ENCODE results near the gene CLDN6. TPM values are rescaled to one million over a fixed set of nuclear protein-coding genes. Genes with fewer than 3 reads are reported as not detected.

CLDN6 gene
- polyA plus RNA-seq, 3 donors from 2014 or later = not detected

GRCh38 chr16:2991566-2992261, 26.3 kb downstream of the CLDN6 start:
- no peaks in the 10 kb centered on the region for H3K27me3 Mint-ChIP-seq (ENCODE audit: low read depth in 3 of 3)
- no peak overlapping the region for H3K27ac Mint-ChIP-seq
- no peak overlapping the region for H3K4me3 Mint-ChIP-seq
- H3K36me3 Mint-ChIP-seq = no peaks in the 10 kb centered on the region
- H3K4me1 Mint-ChIP-seq = no peaks in the 10 kb centered on the region
- no peak for DNase-seq
- H3K9me3 Mint-ChIP-seq = no peaks in the 10 kb centered on the region

- no peak for DNase-seq
- Mint-ChIP-seq H3K36me3 (no peaks in the 10 kb centered on the region), H3K27me3 (ENCODE audit: low read depth in 3 of 3) (no peaks in the 10 kb centered on the region), H3K4me1 (no peaks in the 10 kb centered on the region), H3K4me3 (no peak overlapping the region), H3K9me3 (no peaks in the 10 kb centered on the region), H3K27ac (no peak overlapping the region)
Observed at GRCh38 chr16:2990891-2991290, 27.1 kb downstream of the CLDN6 start.

GRCh38 chr16:2988590-2989099, 29.3 kb downstream of the CLDN6 start:
- peaks cover 0 to 4% of the 10 kb centered on the region in 2 donors for H3K4me1 Mint-ChIP-seq
- H3K9me3 Mint-ChIP-seq = no peaks in the 10 kb centered on the region
- H3K4me3 Mint-ChIP-seq = no peak overlapping the region

GRCh38 chr16:2987833-2988232, 30.1 kb downstream of the CLDN6 start:
- DNase-seq = no peak
- Mint-ChIP-seq H3K4me3 (no peak overlapping the region), H3K9me3 (no peaks in the 10 kb centered on the region), H3K27me3 (ENCODE audit: low read depth in 3 of 3) (no peaks in the 10 kb centered on the region), H3K36me3 (no peaks in the 10 kb centered on the region), H3K4me1 (peaks cover 0 to 4% of the 10 kb centered on the region in 2 donors), H3K27ac (no peak overlapping the region)

More at GRCh38 chr16:2988590-2989099, 29.3 kb downstream of the CLDN6 start:
- H3K27ac Mint-ChIP-seq = no peak overlapping the region
- DNase-seq = no peak
- no peaks in the 10 kb centered on the region for H3K36me3 Mint-ChIP-seq
- no peaks in the 10 kb centered on the region for H3K27me3 Mint-ChIP-seq (ENCODE audit: low read depth in 3 of 3)

GRCh38 chr16:2987286-2987685, 30.7 kb downstream of the CLDN6 start:
- Mint-ChIP-seq H3K4me1 (peaks cover 3 to 6% of the 10 kb centered on the region in 2 donors), H3K27me3 (ENCODE audit: low read depth in 3 of 3) (peaks cover 0 to 1% (median 1%) of the 10 kb centered on the region in 3 donors), H3K4me3 (no peak overlapping the region), H3K9me3 (no peaks in the 10 kb centered on the region), H3K36me3 (no peaks in the 10 kb centered on the region), H3K27ac (no peak overlapping the region)
- no peak for DNase-seq

GRCh38 chr16:2986623-2987188, 31.3 kb downstream of the CLDN6 start:
- Mint-ChIP-seq H3K4me3 (no peak overlapping the region), H3K27ac (no peak overlapping the region), H3K4me1 (peaks cover 8 to 9% of the 10 kb centered on the region in 2 donors), H3K36me3 (no peaks in the 10 kb centered on the region), H3K9me3 (no peaks in the 10 kb centered on the region), H3K27me3 (ENCODE audit: low read depth in 3 of 3) (peaks cover 1 to 2% (median 1%) of the 10 kb centered on the region in 3 donors)
- DNase-seq = no peak

- peaks cover 1 to 4% (median 2%) of the 10 kb centered on the region in 3 donors for H3K27me3 Mint-ChIP-seq (ENCODE audit: low read depth in 3 of 3)
- H3K27ac Mint-ChIP-seq = no peak overlapping the region
- peaks cover 15% of the 10 kb centered on the region in 2 donors for H3K4me1 Mint-ChIP-seq
- H3K36me3 Mint-ChIP-seq = no peaks in the 10 kb centered on the region
- no peak overlapping the region for H3K4me3 Mint-ChIP-seq
- no peak for DNase-seq
- no peaks in the 10 kb centered on the region for H3K9me3 Mint-ChIP-seq
Observed at GRCh38 chr16:2985893-2986355, 32.1 kb downstream of the CLDN6 start.

GRCh38 chr16:2985462-2985861, 32.5 kb downstream of the CLDN6 start:
- H3K4me1 Mint-ChIP-seq = peaks cover 15 to 18% of the 10 kb centered on the region in 2 donors
- H3K27me3 Mint-ChIP-seq (ENCODE audit: low read depth in 3 of 3) = peaks cover 1 to 6% (median 2%) of the 10 kb centered on the region in 3 donors
- H3K4me3 Mint-ChIP-seq = no peak overlapping the region
- H3K9me3 Mint-ChIP-seq = no peaks in the 10 kb centered on the region
- H3K36me3 Mint-ChIP-seq = no peaks in the 10 kb centered on the region
- H3K27ac Mint-ChIP-seq = no peak overlapping the region
- DNase-seq = no peak

GRCh38 chr16:2983706-2984136, 34.3 kb downstream of the CLDN6 start:
- Mint-ChIP-seq H3K27ac (no peak overlapping the region), H3K9me3 (no peaks in the 10 kb centered on the region), H3K4me1 (peaks cover 15 to 18% of the 10 kb centered on the region in 2 donors), H3K27me3 (ENCODE audit: low read depth in 3 of 3) (peaks cover 2 to 6% (median 3%) of the 10 kb centered on the region in 3 donors), H3K4me3 (peak overlapping the region in 4 of 5 donors; percentile 32 to 71 (median 51)), H3K36me3 (no peaks in the 10 kb centered on the region)
- DNase-seq = peak; percentile 50 to 55 (median 53)

- H3K27ac Mint-ChIP-seq = peak overlapping the region in 1 of 6 donors; percentile 13
- H3K9me3 Mint-ChIP-seq = no peaks in the 10 kb centered on the region
- H3K4me3 Mint-ChIP-seq = peak overlapping the region in 4 of 5 donors; percentile 38 to 89 (median 68)
Observed at GRCh38 chr16:2982402-2982801, 35.6 kb downstream of the CLDN6 start.

GRCh38 chr16:2981899-2982250, 36.1 kb downstream of the CLDN6 start:
- H3K27ac Mint-ChIP-seq = peak overlapping the region in 5 of 6 donors; percentile 29 to 85 (median 73)
- no peaks in the 10 kb centered on the region for H3K36me3 Mint-ChIP-seq
- H3K9me3 Mint-ChIP-seq = no peaks in the 10 kb centered on the region
- no peak for DNase-seq
- peaks cover 2 to 6% (median 3%) of the 10 kb centered on the region in 3 donors for H3K27me3 Mint-ChIP-seq (ENCODE audit: low read depth in 3 of 3)
- peak overlapping the region; percentile 78 to 89 (median 83) for H3K4me3 Mint-ChIP-seq
- peaks cover 15 to 18% of the 10 kb centered on the region in 2 donors for H3K4me1 Mint-ChIP-seq

More at GRCh38 chr16:2982402-2982801, 35.6 kb downstream of the CLDN6 start:
- Mint-ChIP-seq H3K4me1 (peaks cover 15 to 18% of the 10 kb centered on the region in 2 donors), H3K36me3 (no peaks in the 10 kb centered on the region), H3K27me3 (ENCODE audit: low read depth in 3 of 3) (peaks cover 2 to 6% (median 3%) of the 10 kb centered on the region in 3 donors)
- no peak for DNase-seq

- Mint-ChIP-seq H3K9me3 (no peaks in the 10 kb centered on the region), H3K27ac (peak overlapping the region; percentile 56 to 85 (median 77)), H3K27me3 (ENCODE audit: low read depth in 3 of 3) (peaks cover 2 to 6% (median 3%) of the 10 kb centered on the region in 3 donors), H3K36me3 (no peaks in the 10 kb centered on the region), H3K4me1 (peaks cover 15 to 18% of the 10 kb centered on the region in 2 donors), H3K4me3 (peak overlapping the region; percentile 78 to 89 (median 83))
- DNase-seq = no peak
Observed at GRCh38 chr16:2981177-2981898, 36.6 kb downstream of the CLDN6 start.

- H3K27ac Mint-ChIP-seq = peak within 1 kb of the TSS; percentile 67 to 85 (median 76)
- peak within 1 kb of the TSS; percentile 78 to 89 (median 83) for H3K4me3 Mint-ChIP-seq
- no peaks in the 10 kb centered on the region for H3K36me3 Mint-ChIP-seq
- peaks cover 2 to 6% (median 3%) of the 10 kb centered on the region in 3 donors for H3K27me3 Mint-ChIP-seq (ENCODE audit: low read depth in 3 of 3)
- DNase-seq = peak; percentile 95 to 96 (median 96)
- peaks cover 15 to 18% of the 10 kb centered on the region in 2 donors for H3K4me1 Mint-ChIP-seq
- H3K9me3 Mint-ChIP-seq = no peaks in the 10 kb centered on the region
Observed at GRCh38 chr16:2980227-2981176, 37.5 kb downstream of the CLDN6 start, which contains the start of gene PKMYT1. Gene PKMYT1 (minus strand): TSS chr16:2980446. CDS start chr16:2979657, 789 bp downstream.

Measured in immature natural killer cell (primary cell).